Stimulated activated CD4-positive, alpha-beta T cell treated with anti-CD3 and anti-CD28 coated beads, TNF-alpha, amount 100 ng/mL, for 24 hours (primary cell): Measurements from ENCODE around the gene OR13C3.
"Not testable (repeated sequence)": the region's sequence is repeated elsewhere in the genome, so short reads cannot be mapped to it uniquely, and the experiment has no call there.

Source experiments
- DNase-seq, 3 experiments: peaks; one replicate each; pipeline ENCODE4 v3.0.0-alpha.2; 2020; ENCODE audit warnings: low read depth in 3 of 3

The OR13C3 gene

DNA sequence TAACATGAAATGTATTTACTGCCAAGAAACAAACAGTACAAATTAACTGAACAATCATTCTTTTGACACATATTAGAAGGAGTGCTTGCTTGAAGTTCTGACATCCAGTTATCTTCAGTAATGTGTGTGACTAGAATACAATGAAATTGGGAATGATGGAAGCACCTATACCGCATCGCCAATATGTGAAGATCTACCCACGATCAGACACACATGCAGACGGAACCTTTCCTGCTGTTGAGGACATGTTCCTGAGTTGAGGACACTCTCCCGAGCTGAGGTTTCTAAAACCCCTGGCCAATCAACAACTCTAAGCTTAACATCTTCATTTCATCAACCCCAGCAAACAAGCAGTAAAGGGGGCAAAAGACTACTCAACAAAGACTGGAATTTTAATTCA is at the start of gene OR13C3:
OR13C3 (minus strand) TSS at position 101 of the 400 bp plus-strand sequence. CDS start 133 bp downstream, outside the sequence.
- no peak for DNase-seq

DNA sequence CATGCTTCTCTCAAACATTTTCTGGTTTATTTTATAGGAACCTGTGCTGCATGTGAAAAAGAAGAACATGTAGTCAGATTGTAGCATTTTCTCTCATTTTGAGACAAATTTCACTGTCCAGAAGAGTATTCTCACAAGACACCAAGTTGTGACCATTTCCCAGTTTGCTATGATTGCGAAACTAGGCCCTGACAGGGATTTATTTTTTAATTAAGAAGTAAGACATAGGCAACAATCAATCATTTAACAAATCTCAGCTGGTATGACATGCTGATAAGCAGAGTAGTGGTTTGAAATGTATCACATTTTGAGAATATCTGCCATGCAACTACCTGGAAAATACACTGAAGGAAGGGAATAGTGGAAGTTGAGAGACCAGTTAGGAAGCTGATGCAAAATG is 43.9 kb upstream of the OR13C3 start:
- no peak for DNase-seq

DNA sequence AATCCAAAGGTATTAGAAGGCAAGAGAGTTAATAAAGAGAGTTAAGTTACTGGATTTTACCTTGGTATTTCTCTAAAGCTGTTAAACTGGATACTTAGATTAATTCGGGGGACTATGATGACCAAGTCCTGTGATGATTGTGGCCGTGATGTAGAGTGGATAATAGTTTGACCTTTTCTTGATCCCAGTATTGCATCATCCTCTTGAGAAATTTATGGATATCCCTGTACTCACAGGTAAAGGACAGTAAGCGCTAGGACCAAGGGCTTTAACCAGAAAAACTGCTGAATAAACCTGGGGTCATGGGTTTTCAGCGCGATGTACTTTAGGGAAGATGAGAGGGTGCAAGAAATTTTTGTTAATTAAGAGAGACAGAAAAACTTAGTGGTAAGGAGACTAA is 40.6 kb upstream of the OR13C3 start:
- no peak for DNase-seq

DNA sequence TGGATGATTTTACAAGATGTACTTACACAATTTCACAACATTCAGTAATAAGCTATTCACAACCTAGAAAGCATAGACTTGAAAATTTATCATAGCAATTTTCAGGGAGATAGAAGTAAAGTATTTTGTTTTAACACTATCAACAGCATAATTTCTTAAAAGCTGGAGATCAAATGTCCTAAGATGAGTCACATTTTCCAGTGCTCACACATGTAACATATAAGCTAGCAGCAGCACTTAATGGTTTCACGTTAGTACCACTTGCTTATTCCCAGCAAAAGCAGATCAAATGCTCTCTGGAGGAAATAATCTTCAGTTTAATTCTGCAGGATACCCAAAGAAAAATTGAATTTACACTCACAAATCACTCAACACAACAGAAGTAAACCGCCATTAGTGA is 38.8 kb upstream of the OR13C3 start:
- DNase-seq = no peak

DNA sequence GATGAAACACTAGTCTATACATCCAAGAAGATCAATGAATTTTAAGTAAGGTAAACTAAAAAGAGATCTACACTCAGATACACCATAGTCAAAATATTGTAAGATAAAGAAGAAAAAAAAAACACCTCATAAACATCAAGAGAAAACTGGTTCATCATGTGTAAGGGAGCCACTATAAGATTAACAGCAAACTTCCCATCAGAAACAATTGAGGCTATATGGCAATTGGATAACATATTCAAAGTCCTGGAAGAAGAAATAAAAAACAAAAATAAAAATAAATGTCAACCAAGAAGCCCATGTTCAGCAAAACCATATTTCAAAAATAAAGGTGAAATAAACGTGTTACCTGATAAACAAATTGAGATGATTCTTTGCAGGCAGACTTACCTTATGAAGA is 36.0 kb upstream of the OR13C3 start:
- no peak for DNase-seq

DNA sequence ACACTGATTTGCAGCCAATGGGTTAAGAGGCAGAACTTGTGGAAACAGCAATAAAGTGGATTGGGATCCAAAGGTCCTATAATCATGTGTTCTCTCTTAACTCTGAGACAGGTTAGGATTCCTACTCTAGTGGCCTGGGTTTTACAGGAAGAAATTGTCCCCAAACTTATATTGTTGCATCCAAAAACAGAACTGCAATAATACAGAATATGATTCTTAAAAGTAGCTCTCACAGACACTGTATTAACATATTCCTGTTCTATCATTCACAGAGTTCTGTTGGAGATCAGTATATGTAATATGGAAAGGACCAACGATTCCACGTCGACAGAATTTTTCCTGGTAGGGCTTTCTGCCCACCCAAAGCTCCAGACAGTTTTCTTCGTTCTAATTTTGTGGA is 32.2 kb upstream of the OR13C3 start, which contains the start of gene OR13C8:
OR13C8 (plus strand) TSS at position 301 of the 400 bp plus-strand sequence; CDS start at position 301, 0 bp downstream.
- no peak for DNase-seq

DNA sequence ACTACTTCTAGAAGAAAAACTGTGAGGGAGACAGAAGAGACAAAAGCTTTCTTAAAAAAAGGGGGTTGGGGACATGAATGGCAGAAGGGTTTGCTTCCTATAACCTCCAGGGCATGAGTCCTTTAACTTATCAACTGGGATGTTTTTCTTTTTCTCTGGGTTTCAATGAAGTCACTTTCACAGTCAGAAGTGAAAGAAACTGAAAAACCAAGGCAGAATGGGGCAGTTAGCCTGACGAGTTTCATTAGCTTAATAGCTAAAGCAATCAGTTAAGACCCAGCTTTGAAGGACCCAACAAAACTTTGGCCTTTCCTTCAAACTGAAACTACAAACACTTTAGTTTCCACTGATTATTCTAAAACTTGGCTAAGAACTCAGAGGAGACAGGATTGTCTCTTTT is 27.7 kb upstream of the OR13C3 start:
- DNase-seq = no peak

DNA sequence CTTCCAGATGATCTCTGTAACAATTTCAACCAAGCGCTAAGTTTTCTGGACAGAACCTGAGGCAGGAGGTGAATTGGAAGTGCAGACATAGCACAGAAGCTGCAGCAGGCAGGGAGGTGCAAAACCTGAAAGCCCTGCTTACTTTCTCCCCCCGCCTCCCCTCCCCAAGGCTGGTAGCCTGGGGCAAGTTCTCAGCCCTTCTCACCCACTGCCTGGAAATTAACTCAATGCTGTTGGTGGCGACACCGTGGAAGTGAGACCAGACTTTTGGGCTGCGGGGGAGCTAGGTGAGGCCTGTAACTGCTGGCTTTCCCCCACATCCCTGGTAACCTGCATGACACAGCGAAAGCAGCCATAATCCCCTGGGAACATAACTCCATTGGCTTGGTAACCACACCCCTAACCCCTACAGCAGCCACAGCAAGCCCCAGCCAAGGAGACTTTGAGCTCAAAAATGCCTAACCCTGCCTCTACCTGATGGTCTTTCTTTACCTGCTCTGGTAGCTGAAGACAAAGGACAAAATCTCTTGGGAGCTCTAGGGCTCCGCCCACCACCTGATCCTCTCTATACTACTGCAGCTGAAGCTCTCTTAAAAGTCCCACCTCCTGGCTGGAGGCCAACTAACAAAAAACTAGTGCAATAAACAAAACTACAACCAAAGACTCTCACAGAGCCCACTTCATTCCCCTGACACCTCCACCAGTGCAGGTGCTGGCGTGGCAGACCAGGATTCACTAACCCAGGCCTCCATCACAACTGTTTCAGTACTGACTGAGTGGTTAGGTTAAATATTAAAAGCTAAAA is 20.4 kb upstream of the OR13C3 start:
- DNase-seq = no peak

DNA sequence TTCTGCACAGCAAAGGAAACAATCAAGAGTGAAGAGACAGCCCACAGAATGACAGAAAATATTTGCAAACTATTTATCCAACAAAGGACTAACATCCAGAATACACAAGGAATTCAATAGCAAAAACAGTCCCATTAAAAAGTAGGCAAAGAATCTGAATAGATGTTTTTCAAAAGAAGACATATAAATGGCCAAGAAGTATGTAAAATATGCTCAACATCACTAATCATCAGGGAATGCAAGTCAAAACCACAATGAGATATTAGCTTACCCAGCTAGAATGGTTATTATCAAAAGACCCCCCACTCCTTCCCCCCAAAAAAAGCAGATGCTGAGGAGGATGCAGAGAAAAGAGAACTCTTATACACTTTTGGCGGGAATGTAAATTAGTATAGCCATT is 18.9 kb upstream of the OR13C3 start:
- no peak for DNase-seq

DNA sequence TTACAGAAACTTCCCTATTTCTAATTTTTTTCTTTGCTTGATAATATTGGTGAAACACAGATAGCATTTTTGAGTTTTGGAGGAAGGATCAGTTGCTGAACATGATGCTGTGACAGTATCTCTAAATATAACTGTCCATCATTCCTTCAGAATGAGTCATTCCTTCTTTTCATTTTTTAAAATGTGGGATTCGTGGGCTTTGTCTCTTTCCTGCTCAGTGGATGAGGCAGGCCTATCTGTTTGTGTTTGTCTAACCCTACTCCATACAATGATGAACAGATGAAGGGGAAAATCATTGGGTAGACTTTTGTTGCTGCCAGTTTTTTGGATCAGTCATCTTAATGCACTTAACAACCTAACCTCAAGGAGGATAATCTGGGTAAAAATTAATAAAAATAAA is 16.6 kb upstream of the OR13C3 start:
- no peak for DNase-seq

DNA sequence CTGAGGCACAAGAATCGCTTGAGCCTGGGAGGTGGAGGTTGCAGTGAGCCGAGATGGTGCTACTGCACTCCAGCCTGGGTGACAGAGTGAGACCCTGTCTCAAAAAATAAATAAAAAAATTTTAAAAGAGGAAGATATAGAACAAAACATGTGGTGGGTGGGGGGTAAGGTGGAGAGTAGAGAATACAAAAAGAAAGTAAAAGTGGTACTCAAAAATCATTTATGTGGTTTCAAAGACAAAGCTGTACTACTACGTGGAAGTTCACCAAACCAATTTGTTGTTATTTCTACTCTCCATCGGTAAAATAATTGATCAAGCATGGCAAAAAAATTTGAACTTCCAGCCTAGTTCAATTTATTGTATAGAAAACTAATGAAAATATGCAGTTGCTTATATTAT is 8.0 kb upstream of the OR13C3 start:
- DNase-seq = no peak

DNA sequence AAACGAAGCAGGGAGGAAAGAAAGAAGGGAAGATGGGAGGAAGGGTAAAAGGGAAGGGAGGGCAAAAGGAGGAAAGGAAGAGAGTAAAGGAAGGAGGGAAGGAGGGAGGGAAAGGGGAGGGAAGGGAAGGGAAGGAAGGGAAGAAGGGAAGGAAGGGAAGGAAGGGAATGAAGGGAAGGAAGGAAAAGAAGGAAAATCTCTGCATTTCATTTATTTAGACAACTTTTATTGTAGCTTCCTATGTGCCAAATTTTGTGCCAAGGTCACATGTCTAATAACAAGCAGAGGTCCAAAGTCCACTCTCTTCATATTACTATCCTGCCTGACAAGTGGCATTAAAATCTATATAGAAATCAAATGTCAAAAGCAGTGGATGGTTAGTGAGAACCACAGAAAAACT is 2.6 kb upstream of the OR13C3 start:
- no peak for DNase-seq

DNA sequence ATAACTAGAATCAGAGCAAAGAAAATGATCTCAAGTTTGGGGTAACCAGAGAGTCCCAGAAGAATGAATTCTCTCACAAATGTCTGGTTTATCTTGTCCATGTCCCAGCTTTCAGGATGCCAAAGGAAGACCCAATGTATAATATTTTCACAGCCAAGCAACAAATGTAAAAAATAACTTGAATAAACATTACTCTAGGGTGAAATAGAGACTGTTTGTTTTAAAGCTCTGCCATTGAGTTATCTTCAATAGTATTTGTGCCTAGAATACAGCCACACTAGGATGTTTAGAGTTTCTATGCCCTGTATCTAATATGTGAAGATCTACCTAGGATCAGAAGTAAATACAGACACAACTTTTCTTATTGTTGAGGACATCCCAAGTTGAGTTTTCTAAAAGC is 9.5 kb downstream of the OR13C3 start, which contains the start of gene OR13C4:
OR13C4 (minus strand) TSS at position 101 of the 400 bp plus-strand sequence; CDS start at position 101, 0 bp downstream.
- DNase-seq = no peak

DNA sequence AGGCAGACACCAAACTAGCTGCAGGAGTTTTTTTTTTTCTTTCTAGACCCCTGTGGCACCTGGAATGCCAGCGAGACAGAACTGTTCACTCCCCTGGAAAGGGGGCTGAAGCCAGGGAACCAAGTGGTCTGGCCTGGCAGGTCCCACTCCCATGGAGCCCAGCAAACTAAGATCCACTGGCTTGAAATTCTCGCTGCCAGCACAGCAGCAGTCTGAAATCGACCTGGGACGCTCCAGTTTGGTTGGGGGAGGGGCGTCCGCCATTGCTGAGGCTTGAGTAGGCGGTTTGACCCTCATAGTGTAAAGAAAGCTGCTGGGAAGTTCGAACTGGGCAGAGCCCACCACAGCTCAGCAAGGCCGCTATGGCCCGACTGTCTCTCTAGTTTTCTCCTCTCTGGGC is 16.4 kb downstream of the OR13C3 start:
- not testable (repeated sequence) for DNase-seq

DNA sequence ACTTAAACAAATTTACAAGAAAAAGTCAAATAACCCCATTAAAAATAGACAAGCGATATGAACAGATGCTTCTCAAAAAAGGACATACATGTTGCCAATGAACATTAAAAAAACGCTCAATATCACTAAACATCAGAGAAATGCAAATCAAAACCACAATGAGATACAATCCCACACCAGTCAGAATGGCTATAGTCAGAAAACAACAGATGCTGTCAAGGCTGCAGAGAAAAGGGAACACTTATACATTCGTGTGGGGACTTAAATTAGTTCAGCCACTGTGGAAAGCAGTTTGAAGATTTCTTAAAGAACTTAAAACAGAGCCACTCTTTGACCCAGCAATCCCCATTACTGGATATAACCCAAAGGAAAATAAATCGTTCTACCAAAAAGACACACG is 21.8 kb downstream of the OR13C3 start:
- DNase-seq = no peak

DNA sequence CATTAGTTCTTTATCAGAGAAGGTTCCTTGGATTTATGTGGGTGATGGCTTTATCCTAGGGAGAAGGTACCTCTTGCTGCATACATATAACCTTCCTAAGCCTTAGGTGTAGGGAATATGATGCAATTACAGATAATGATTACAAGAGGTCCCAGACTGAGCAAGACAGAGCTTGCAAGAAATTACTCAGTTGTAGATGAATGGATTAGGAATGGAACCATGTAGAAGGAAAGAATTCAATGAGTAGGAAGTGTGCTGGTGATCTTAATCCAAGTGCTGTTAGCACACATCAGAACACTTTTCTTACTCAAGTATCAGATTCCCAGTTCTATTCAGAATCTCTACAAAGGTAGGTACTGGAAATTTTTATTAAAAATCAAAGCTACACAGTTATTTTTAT is 30.1 kb downstream of the OR13C3 start:
- no peak for DNase-seq

DNA sequence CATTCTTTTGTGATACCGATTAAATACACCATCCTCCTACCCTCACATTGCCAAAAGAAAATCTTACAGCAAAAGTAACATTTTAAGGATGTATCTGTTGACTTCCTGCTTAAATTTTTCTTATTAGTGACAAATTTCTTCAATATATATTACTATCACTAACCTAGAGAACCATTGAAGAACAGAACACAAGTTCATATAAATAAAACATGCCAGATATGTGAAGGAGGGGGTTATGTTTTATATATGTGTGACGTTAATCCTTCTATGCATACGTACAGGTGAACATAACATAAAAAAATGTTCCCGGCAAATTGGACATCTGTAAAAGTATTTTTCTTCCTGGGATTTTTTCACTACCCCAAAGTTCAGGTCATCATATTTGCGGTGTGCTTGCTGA is 32.7 kb downstream of the OR13C3 start, which contains the start of gene OR13F1:
OR13F1 (plus strand) TSS at position 301 of the 400 bp plus-strand sequence; CDS start at position 301, 0 bp downstream.
- no peak for DNase-seq

DNA sequence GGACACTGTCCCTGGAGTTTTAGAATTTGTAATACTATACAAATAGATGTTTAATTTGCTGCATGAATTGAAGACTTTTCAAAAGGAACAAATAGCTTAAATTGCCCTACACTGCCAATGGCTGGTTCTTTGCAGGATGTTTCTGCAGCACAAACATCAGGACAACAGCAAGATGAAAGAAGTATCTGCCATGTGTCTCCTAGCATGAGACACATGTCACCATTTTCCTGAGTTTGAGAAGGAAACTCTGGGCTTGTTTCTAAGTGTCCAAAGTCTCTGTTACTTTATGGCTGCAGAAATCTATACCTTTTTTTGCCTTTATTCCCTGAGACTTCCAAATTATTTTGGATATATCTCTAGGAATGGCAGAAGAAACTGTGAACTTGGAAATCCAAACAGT is 33.2 kb downstream of the OR13C3 start:
- no peak for DNase-seq

DNA sequence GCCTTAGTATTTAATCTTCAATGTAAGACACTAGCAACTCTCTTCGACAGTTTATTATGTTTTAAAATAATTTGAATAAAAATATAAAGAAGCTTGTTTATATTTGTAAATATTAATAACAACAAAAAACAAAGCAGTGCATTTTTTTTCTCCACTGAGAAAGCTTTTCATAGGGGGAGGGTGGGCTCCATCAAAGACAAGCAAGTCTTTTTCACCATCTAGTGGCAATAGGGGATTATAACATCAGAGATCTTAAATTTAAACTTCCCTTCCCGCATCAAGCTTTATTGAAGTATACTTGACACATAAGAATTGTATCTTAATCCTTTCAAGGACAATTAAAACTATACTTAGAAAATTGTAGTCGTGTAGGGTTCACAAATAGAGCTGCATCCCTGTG is 41.8 kb downstream of the OR13C3 start:
- DNase-seq = no peak
